Kidney epithelial cell (primary cell): Measurements from ENCODE around the gene ITGA6. TPM values are rescaled to one million over a fixed set of nuclear protein-coding genes. Genes with fewer than 3 reads are reported as not detected.

ENCODE experiments used
- DNase-seq: peaks from one replicate; pipeline ENCODE4 v3.0.0-alpha.2; 2010; ENCODE audit warnings: low read depth
- H3K27me3 ChIP-seq: 2 replicates; pipeline ENCODE4 v1.6.0; 2011; ENCODE audit warnings: low read length; ENCODE audit not compliant: control insufficient read depth, insufficient read depth
- H3K36me3 ChIP-seq: 2 replicates; pipeline ENCODE4 v1.5.1; 2011; ENCODE audit warnings: low read length; ENCODE audit not compliant: control insufficient read depth, insufficient read depth
- H3K4me3 ChIP-seq: 2 replicates; pipeline ENCODE4 v1.5.1; 2011; ENCODE audit warnings: low read depth, mild to moderate bottlenecking, control low read depth, low read length
- total RNA-seq: library from RNA; depleted of rRNA; stranded (reverse); fragments of >200 nt; gene quantifications from 2 replicates; pipeline ENCODE4 v1.2.3, GENCODE V29; 2015
- TF ChIP-seq, protein P1 (sequence below): IDR thresholded peaks from 2 replicates; pipeline ENCODE4 v1.5.1; 2011; ENCODE audit warnings: mild to moderate bottlenecking, moderate library complexity, low read length, control low read depth, inconsistent platforms; ENCODE audit not compliant: insufficient read depth, poor library complexity, severe bottlenecking

ITGA6 gene
- total RNA-seq, 1 donor from 2014 or later: 94.7 TPM

DNA sequence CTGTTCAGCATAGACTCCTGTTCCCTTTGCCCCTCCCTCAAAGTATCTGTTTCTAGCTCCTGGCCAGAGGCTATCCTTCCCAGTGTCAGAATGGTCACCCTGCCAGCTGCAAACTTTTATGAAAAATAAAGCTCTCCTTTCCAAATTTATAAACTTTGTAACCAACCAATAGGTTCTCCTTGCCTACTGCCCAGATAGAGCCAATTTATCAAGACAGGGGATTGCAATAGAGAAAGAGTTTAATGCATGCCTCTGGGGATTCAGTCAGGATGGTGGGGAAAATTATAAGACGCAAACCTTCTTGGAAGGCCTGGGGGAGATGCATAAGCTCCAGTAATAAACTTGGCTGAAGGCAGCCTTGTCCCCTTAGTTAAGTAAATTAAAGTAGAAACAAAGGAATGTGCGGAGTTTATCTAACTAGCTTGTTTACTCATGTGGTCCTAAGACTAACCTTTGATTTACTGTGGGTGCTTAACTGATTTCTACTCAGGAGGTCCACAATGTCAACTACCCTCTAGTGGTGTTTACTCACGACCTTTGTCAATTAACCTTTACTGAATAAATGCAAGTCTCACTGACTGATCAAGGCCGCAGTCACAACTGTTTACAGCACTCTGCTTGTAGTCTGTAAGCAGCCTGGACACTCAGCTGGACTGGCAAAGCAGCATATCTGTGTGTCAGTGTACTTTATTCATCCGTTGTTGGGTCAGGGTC is 85.6 kb downstream of the ITGA6 start:
- no peak for DNase-seq
- no peak overlapping the region for H3K4me3 ChIP-seq
- no peaks in the 10 kb centered on the region for H3K27me3 ChIP-seq
- H3K36me3 ChIP-seq: no peaks in the 10 kb centered on the region
- TF ChIP-seq, protein P1, sequence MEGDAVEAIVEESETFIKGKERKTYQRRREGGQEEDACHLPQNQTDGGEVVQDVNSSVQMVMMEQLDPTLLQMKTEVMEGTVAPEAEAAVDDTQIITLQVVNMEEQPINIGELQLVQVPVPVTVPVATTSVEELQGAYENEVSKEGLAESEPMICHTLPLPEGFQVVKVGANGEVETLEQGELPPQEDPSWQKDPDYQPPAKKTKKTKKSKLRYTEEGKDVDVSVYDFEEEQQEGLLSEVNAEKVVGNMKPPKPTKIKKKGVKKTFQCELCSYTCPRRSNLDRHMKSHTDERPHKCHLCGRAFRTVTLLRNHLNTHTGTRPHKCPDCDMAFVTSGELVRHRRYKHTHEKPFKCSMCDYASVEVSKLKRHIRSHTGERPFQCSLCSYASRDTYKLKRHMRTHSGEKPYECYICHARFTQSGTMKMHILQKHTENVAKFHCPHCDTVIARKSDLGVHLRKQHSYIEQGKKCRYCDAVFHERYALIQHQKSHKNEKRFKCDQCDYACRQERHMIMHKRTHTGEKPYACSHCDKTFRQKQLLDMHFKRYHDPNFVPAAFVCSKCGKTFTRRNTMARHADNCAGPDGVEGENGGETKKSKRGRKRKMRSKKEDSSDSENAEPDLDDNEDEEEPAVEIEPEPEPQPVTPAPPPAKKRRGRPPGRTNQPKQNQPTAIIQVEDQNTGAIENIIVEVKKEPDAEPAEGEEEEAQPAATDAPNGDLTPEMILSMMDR: no peak

GRCh38 chr2:172513524-172513900 is 86.1 kb downstream of the ITGA6 start:
- TF ChIP-seq, protein P1: no peak
- Histone ChIP-seq H3K4me3 (no peak overlapping the region), H3K36me3 (no peaks in the 10 kb centered on the region), H3K27me3 (no peaks in the 10 kb centered on the region)
- DNase-seq: no peak

DNA sequence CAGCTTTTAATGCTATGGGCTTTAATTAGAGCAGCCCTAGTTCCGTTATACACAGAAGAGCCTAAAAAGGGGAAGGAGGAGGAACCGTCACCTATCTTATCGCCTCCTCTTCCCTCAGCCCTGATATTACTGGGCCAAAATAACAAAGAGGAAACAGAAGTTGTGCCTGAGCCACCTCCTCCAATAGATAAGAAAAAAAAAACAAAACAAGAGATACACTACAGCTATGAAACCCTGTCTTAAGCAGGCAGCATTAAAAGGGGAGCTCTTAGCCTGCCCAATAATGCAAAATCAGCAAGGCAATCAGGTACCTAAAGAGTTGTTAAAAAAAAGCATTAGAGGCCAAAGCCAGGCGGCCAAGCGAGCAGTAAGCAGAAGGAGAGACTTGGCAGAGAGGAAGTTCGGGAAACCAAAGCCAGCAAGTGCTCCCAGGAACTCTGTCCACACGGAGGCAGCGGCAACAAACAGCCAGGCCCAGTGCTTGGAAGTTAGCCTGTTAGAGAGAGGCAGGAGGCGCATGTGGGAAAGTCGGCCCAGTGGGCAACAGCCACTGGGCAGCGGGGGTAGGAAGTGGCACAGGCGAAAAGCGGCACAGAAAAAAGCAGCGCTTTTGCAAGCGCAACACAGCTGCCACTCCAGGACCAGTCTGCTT is 86.7 kb downstream of the ITGA6 start:
- H3K27me3 ChIP-seq: no peaks in the 10 kb centered on the region
- TF ChIP-seq, protein P1: no peak
- no peak for DNase-seq
- no peak overlapping the region for H3K4me3 ChIP-seq
- H3K36me3 ChIP-seq: no peaks in the 10 kb centered on the region

DNA sequence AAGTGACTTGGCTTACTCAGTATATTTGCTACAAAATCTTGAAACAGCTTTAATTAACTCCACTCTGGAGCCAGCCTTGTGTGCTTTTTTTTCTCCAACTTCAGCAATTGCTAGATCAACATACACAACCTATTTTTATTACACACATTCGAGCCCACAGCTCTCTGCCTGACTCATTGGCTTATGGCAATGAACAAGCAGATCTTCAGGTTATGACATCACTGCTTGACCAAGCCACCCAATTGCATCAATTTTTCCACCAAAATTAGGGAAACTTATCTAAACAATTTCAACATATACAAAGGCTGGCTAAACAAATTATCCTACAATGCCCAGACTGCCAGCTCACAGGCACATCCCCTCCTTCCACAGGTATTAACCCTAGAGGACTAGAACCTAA is 88.9 kb downstream of the ITGA6 start:
- no peak overlapping the region for H3K4me3 ChIP-seq
- no peaks in the 10 kb centered on the region for H3K36me3 ChIP-seq
- TF ChIP-seq, protein P1: no peak
- H3K27me3 ChIP-seq: no peaks in the 10 kb centered on the region
- DNase-seq: no peak

DNA sequence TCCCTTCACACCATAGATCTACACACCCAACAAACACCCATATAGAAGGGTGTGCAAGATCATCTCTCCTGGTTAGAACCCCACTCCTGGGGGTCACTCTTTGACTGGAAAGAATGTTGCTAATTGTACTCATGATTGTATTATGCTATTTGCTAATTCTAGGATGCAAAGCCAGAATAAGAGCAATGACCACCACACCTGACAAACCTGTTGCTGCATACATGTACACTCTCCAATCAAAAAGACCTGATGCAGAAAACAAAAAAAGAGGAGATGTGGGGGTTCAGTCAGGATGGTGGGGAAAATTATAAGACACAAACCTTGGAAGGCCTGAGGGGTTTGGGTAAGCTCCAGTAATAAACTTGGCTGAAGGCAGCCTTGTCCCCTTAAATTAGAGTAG is 91.6 kb downstream of the ITGA6 start:
- Histone ChIP-seq H3K36me3 (no peaks in the 10 kb centered on the region), H3K4me3 (no peak overlapping the region), H3K27me3 (no peaks in the 10 kb centered on the region)
- TF ChIP-seq, protein P1: no peak
- no peak for DNase-seq

- no peak overlapping the region for H3K4me3 ChIP-seq
- DNase-seq: no peak
- no peaks in the 10 kb centered on the region for H3K27me3 ChIP-seq
- TF ChIP-seq, protein P1: no peak
- H3K36me3 ChIP-seq: no peaks in the 10 kb centered on the region
Measured at GRCh38 chr2:172525601-172526000, 98.2 kb downstream of the ITGA6 start.
